Right atrium auricular region (tissue), 2 donors: ENCODE measurements around the gene UQCRQ. TPM values are rescaled to one million over a fixed set of nuclear protein-coding genes. Genes with fewer than 3 reads are reported as not detected.

Experiments used
- DNase-seq: peaks from one replicate; pipeline ENCODE4 v3.0.0-alpha.2; 2019; ENCODE audit warnings: low spot score
- H3K27ac ChIP-seq, 2 donors: fragments of 200-600 bp; sonication (generic); 1 replicate in 1 of 2; 2 replicates in 1 of 2; pipeline ENCODE4 v1.5.1; 2016 to 2019
- H3K27me3 ChIP-seq, 2 donors: fragments of 200-600 bp; sonication (generic); one replicate each; pipeline versions ENCODE4 v1.5.1 to v1.6.0; 2017 to 2019
- H3K36me3 ChIP-seq: fragments of 200-600 bp; sonication (generic); one replicate; pipeline ENCODE4 v1.5.1; 2016
- H3K4me1 ChIP-seq, 2 donors: fragments of 200-600 bp; sonication (generic); one replicate each; pipeline versions ENCODE4 v1.5.1 to v1.6.0; 2017 to 2019
- H3K4me3 ChIP-seq, 2 donors: fragments of 200-600 bp; sonication (generic); 1 replicate in 1 of 2; 2 replicates in 1 of 2; pipeline ENCODE4 v1.5.1; 2017 to 2019; ENCODE audit warnings: mild to moderate bottlenecking in 1 of 2, moderate library complexity in 1 of 2
- H3K9me3 ChIP-seq, 2 donors: fragments of 200-600 bp; sonication (generic); one replicate each; pipeline ENCODE4 v1.5.1; 2019
- CTCF ChIP-seq, 2 donors: fragments of 200-600 bp; sonication (generic); IDR thresholded peaks; one replicate each; pipeline ENCODE4 v1.5.1; 2019; ENCODE audit warnings: antibody characterized with exemption in 2 of 2
- total RNA-seq, 2 donors: library from RNA; depleted of rRNA; stranded (reverse); fragments of >200 nt; gene quantifications; one replicate each; pipeline ENCODE4 v1.1.0, GENCODE V29; 2016

The UQCRQ gene
- total RNA-seq, 2 donors from 2014 or later: 276 to 335 TPM

GRCh38 chr5:132825834-132826391 is 40.5 kb upstream of the UQCRQ start:
- Histone ChIP-seq H3K27ac (no peak overlapping the region), H3K9me3 (no peaks in the 10 kb centered on the region), H3K4me1 (peaks cover 0 to 38% of the 10 kb centered on the region in 2 donors), H3K36me3 (no peaks in the 10 kb centered on the region), H3K27me3 (no peaks in the 10 kb centered on the region), H3K4me3 (peak overlapping the region; percentile 20 to 42)
- no peak for TF ChIP-seq CTCF (IDR thresholded peaks at IDR 0.05)
- no peak for DNase-seq

GRCh38 chr5:132826424-132827082 is 39.9 kb upstream of the UQCRQ start:
- no peak for TF ChIP-seq CTCF (IDR thresholded peaks at IDR 0.05)
- Histone ChIP-seq H3K9me3 (no peaks in the 10 kb centered on the region), H3K4me3 (no peak overlapping the region), H3K27me3 (no peaks in the 10 kb centered on the region), H3K4me1 (peaks cover 0 to 42% of the 10 kb centered on the region in 2 donors), H3K27ac (no peak overlapping the region), H3K36me3 (no peaks in the 10 kb centered on the region)
- no peak for DNase-seq

GRCh38 chr5:132827943-132828673 is 38.3 kb upstream of the UQCRQ start:
- DNase-seq: peak; percentile 50
- Histone ChIP-seq H3K4me3 (no peak overlapping the region), H3K36me3 (no peaks in the 10 kb centered on the region), H3K4me1 (peaks cover 0 to 36% of the 10 kb centered on the region in 2 donors), H3K9me3 (no peaks in the 10 kb centered on the region), H3K27ac (no peak overlapping the region), H3K27me3 (no peaks in the 10 kb centered on the region)
- no peak for TF ChIP-seq CTCF (IDR thresholded peaks at IDR 0.05)

- Histone ChIP-seq H3K4me3 (peak overlapping the region in 1 of 2 donors; percentile 74), H3K9me3 (no peaks in the 10 kb centered on the region), H3K4me1 (peaks cover 0 to 31% of the 10 kb centered on the region in 2 donors), H3K36me3 (no peaks in the 10 kb centered on the region), H3K27ac (no peak overlapping the region), H3K27me3 (no peaks in the 10 kb centered on the region)
- no peak for DNase-seq
- no peak for TF ChIP-seq CTCF (IDR thresholded peaks at IDR 0.05)
Measured at GRCh38 chr5:132828846-132829494, 37.5 kb upstream of the UQCRQ start.

GRCh38 chr5:132829742-132830435 is 36.6 kb upstream of the UQCRQ start:
- Histone ChIP-seq H3K9me3 (no peaks in the 10 kb centered on the region), H3K27me3 (no peaks in the 10 kb centered on the region), H3K36me3 (no peaks in the 10 kb centered on the region), H3K4me1 (peaks cover 0 to 31% of the 10 kb centered on the region in 2 donors), H3K4me3 (peak overlapping the region; percentile 62 to 74), H3K27ac (peak overlapping the region; percentile 65 to 72)
- peak; percentile 85 to 93 for TF ChIP-seq CTCF (IDR thresholded peaks at IDR 0.05)
- no peak for DNase-seq
